SJSA1 (cell line): Measurements from ENCODE around the gene STING1. TPM values are rescaled to one million over a fixed set of nuclear protein-coding genes. Genes with fewer than 3 reads are reported as not detected.
"Not testable (repeated sequence)": the region's sequence is repeated elsewhere in the genome, so short reads cannot be mapped to it uniquely, and the experiment has no call there.

Experiments
- DNase-seq, 2 experiments: peaks; one replicate each; pipeline ENCODE4 v3.0.0-alpha.2; 2015 to 2020; ENCODE audit warnings: low spot score in 2 of 2, low read depth in 1 of 2
- H3K27ac ChIP-seq: fragments of 250-450 bp; sonication (Bioruptor Pico); 2 replicates; pipeline ENCODE4 v1.5.1; 2020; ENCODE audit warnings: mild to moderate bottlenecking, moderate library complexity
- H3K27me3 ChIP-seq: fragments of 250-450 bp; sonication (Bioruptor Pico); replicated peaks from 2 replicates; pipeline ENCODE4 v1.5.1; 2020; ENCODE audit warnings: mild to moderate bottlenecking, moderate library complexity
- H3K36me3 ChIP-seq: fragments of 250-450 bp; sonication (Bioruptor Pico); 2 replicates; pipeline ENCODE4 v1.5.1; 2020; ENCODE audit warnings: mild to moderate bottlenecking
- H3K4me1 ChIP-seq: fragments of 250-450 bp; sonication (Bioruptor Pico); replicated peaks from 2 replicates; pipeline ENCODE4 v1.6.1; 2021; ENCODE audit warnings: mild to moderate bottlenecking
- H3K4me3 ChIP-seq: fragments of 250-450 bp; sonication (Bioruptor Pico); 2 replicates; pipeline ENCODE4 v1.5.1; 2020; ENCODE audit warnings: mild to moderate bottlenecking
- H3K9me3 ChIP-seq: fragments of 250-450 bp; sonication (Bioruptor Pico); replicated peaks from 2 replicates; pipeline ENCODE4 v1.5.1; 2020; ENCODE audit warnings: mild to moderate bottlenecking
- total RNA-seq: library from RNA; depleted of rRNA; stranded (reverse); fragments of >200 nt; shearing (Covaris generic); gene quantifications from 2 replicates; pipeline ENCODE4 v1.2.3, GENCODE V29; 2014; rRNA removed

STING1 gene
- 46.6 and 49.2 TPM in 2 replicates for total RNA-seq

- peak within 1 kb of the TSS; percentile 95 for H3K27ac ChIP-seq
- peaks cover 42% of the 10 kb centered on the region for H3K36me3 ChIP-seq
- H3K4me1 ChIP-seq, result peaks cover 26% of the 10 kb centered on the region
- H3K4me3 ChIP-seq, result peak within 1 kb of the TSS; percentile 40
- H3K27me3 ChIP-seq, result no peaks in the 10 kb centered on the region
- peak; percentile 97 to 98 for DNase-seq
- no peaks in the 10 kb centered on the region; the same call in 1 of the 2 replicates for H3K9me3 ChIP-seq
Measured at GRCh38 chr5:139482050-139482889, at the start of gene STING1. TSS of gene STING1 (minus strand) at chr5:139482758. CDS start at chr5:139481704, 1,054 bp downstream.

GRCh38 chr5:139531772-139532169, 49.2 kb upstream of the STING1 start:
- Histone ChIP-seq H3K9me3 (no peaks in the 10 kb centered on the region), H3K4me3 (no peak overlapping the region), H3K27ac (no peak overlapping the region), H3K4me1 (no peaks in the 10 kb centered on the region), H3K27me3 (no peaks in the 10 kb centered on the region), H3K36me3 (no peaks in the 10 kb centered on the region)
- no peak for DNase-seq

GRCh38 chr5:139530079-139530478, 47.5 kb upstream of the STING1 start:
- H3K27ac ChIP-seq, H3K36me3 ChIP-seq, DNase-seq, H3K4me3 ChIP-seq, H3K9me3 ChIP-seq, H3K27me3 ChIP-seq, H3K4me1 ChIP-seq: not testable (repeated sequence)

GRCh38 chr5:139528695-139529094, 46.1 kb upstream of the STING1 start:
- not testable (repeated sequence) for H3K27ac ChIP-seq, H3K27me3 ChIP-seq, H3K36me3 ChIP-seq, H3K4me1 ChIP-seq, H3K4me3 ChIP-seq, DNase-seq, H3K9me3 ChIP-seq

GRCh38 chr5:139527896-139528467, 45.4 kb upstream of the STING1 start:
- DNase-seq, H3K4me1 ChIP-seq, H3K4me3 ChIP-seq, H3K27me3 ChIP-seq, H3K27ac ChIP-seq, H3K9me3 ChIP-seq, H3K36me3 ChIP-seq: not testable (repeated sequence)

GRCh38 chr5:139527090-139527470, 44.5 kb upstream of the STING1 start:
- H3K4me1 ChIP-seq, H3K9me3 ChIP-seq, H3K27ac ChIP-seq, H3K4me3 ChIP-seq, H3K36me3 ChIP-seq, H3K27me3 ChIP-seq, DNase-seq: not testable (repeated sequence)

GRCh38 chr5:139526309-139527089, 43.9 kb upstream of the STING1 start:
- H3K9me3 ChIP-seq, DNase-seq, H3K36me3 ChIP-seq, H3K4me3 ChIP-seq, H3K4me1 ChIP-seq, H3K27ac ChIP-seq, H3K27me3 ChIP-seq: not testable (repeated sequence)

GRCh38 chr5:139525586-139526308, 43.2 kb upstream of the STING1 start:
- DNase-seq, H3K27me3 ChIP-seq, H3K36me3 ChIP-seq, H3K4me3 ChIP-seq, H3K4me1 ChIP-seq, H3K27ac ChIP-seq, H3K9me3 ChIP-seq: not testable (repeated sequence)

- H3K27ac ChIP-seq, result no peak overlapping the region
- no peaks in the 10 kb centered on the region for H3K27me3 ChIP-seq
- no peak for DNase-seq
- H3K4me1 ChIP-seq, result no peaks in the 10 kb centered on the region
- H3K4me3 ChIP-seq, result no peak overlapping the region
- no peaks in the 10 kb centered on the region for H3K36me3 ChIP-seq
- H3K9me3 ChIP-seq, result no peaks in the 10 kb centered on the region
Measured at GRCh38 chr5:139524940-139525585, 42.5 kb upstream of the STING1 start.

GRCh38 chr5:139524446-139524845, 41.9 kb upstream of the STING1 start:
- Histone ChIP-seq H3K27me3 (no peaks in the 10 kb centered on the region), H3K4me3 (no peak overlapping the region), H3K4me1 (no peaks in the 10 kb centered on the region), H3K9me3 (no peaks in the 10 kb centered on the region), H3K36me3 (no peaks in the 10 kb centered on the region), H3K27ac (no peak overlapping the region)
- no peak for DNase-seq

GRCh38 chr5:139523635-139524445, 41.3 kb upstream of the STING1 start:
- H3K27ac ChIP-seq, result no peak overlapping the region
- H3K9me3 ChIP-seq, result no peaks in the 10 kb centered on the region
- no peaks in the 10 kb centered on the region for H3K4me1 ChIP-seq
- no peak for DNase-seq
- no peaks in the 10 kb centered on the region for H3K36me3 ChIP-seq
- no peak overlapping the region for H3K4me3 ChIP-seq
- H3K27me3 ChIP-seq, result no peaks in the 10 kb centered on the region

GRCh38 chr5:139517683-139518564, 35.4 kb upstream of the STING1 start:
- DNase-seq, result peak; percentile 93 to 96
- Histone ChIP-seq H3K27me3 (no peaks in the 10 kb centered on the region), H3K4me3 (peak overlapping the region; percentile 39), H3K9me3 (no peaks in the 10 kb centered on the region), H3K4me1 (peaks cover 17% of the 10 kb centered on the region), H3K27ac (peak overlapping the region; percentile 52), H3K36me3 (no peaks in the 10 kb centered on the region)
